Measurements from ENCODE around the gene TTC9.

The TTC9 gene

DNA sequence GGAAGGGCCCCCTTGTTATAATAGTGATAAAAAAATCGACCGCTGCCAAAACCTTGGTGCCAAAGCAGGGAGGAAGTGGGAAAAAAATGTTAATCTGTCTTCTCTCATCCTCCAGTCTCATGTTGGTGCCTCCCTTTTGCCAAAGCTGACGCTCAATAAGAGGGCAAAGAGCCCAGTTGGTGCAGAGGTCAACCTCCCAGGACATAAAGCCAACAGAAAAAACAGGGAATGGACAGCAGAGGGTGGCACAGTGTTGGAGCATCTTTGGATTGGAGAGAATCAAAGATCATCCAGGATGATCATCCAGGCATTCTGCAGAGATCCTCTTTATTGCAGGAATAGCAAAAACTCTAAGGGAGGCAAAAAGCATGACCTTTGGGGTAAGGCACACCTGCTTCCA lies 9.8 kb upstream of the TTC9 start:
- TF ChIP-seq ZNF274 (IDR thresholded peaks at IDR 0.05; ENCODE audit: low read depth, low read length) = no peak
- no peak overlapping the region for H3K4me3 ChIP-seq (ENCODE audit: low read length)

DNA sequence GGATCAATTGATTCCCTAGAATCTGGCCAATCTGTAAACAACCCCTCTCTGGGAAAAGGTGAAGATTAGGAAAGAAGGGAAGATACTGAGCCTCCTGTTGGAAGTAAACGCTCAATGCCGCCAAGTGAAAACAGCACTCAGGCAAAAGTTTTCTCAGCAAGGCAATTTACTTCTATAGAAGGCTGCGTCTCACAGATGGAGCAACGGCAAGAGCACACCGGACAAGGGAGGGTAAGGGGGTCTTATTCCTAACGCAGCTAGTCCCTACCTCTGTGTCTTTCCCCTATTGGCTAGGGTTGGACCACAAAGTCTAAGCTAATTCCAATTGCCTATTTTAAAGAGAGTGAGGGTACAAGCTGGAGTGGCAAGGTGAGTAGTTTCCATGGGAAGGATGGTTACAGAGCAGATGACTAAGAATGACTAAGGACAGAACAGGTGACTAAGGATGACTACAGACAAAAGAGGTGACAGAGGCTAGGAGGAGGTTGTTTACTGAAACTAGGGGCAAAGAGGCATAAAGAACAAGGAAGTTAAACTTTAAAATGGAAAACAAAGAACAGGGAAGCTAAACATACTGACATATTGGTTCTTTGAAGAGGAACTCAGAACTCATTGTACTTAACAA lies 5.6 kb upstream of the TTC9 start:
- H3K4me3 ChIP-seq (ENCODE audit: low read length) = no peak overlapping the region
- no peak for TF ChIP-seq ZNF274 (IDR thresholded peaks at IDR 0.05; ENCODE audit: low read depth, low read length)

DNA sequence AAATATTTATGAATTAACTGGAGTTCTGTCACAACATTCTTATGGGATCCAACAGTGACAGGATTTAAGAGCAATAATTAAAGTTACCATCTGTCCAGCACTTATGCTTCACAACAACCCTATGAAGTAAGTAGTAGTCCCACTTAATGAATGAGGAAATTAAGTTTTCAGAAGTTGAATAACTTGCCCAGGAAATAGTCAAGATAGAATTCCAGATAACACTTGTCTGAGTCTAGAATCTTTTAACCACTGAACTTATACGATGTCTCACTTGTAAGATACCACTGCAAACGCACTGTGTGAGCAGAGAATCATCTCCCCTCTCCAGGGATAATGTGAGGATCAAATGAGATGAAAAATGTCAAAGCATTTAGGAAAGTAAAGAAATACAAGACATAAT lies 3.3 kb upstream of the TTC9 start:
- TF ChIP-seq ZNF274 (IDR thresholded peaks at IDR 0.05; ENCODE audit: low read depth, low read length) = no peak

DNA sequence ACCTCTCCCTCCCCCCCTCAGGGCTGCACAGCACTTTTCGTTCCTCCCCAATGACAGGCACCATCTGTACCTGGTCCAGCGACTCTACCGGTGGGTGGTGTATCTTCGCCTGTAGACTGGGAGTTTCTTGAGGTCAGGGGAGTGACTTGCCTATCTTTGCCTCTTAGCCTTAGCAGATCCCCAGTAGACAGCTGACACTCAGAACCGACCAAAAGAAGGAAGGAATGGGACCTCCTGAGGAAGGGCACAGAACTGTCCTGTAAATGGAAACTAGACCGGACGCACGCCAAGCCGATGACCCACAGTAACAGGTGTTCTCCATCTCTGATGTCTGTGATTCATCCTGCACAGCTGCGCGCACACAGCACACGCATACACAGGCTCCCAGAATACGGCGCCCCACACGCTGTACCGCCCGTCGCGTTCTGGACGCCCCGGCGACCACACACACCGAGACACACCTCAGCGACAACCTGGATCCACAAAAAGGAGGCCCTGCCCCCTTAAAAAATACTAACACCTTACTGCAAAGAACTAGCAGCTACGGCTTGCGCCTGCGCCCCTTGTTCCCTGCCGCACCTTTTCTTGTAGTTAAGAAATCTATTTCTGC lies 673 bp upstream of the TTC9 start:
- no peak for TF ChIP-seq ZNF274 (IDR thresholded peaks at IDR 0.05; ENCODE audit: low read depth, low read length)
- peak overlapping the region; percentile 73 for H3K4me3 ChIP-seq (ENCODE audit: low read length)

More for the DNA sequence above, 3.3 kb upstream of the TTC9 start:
- H3K4me3 ChIP-seq (ENCODE audit: low read length) = no peak overlapping the region

DNA sequence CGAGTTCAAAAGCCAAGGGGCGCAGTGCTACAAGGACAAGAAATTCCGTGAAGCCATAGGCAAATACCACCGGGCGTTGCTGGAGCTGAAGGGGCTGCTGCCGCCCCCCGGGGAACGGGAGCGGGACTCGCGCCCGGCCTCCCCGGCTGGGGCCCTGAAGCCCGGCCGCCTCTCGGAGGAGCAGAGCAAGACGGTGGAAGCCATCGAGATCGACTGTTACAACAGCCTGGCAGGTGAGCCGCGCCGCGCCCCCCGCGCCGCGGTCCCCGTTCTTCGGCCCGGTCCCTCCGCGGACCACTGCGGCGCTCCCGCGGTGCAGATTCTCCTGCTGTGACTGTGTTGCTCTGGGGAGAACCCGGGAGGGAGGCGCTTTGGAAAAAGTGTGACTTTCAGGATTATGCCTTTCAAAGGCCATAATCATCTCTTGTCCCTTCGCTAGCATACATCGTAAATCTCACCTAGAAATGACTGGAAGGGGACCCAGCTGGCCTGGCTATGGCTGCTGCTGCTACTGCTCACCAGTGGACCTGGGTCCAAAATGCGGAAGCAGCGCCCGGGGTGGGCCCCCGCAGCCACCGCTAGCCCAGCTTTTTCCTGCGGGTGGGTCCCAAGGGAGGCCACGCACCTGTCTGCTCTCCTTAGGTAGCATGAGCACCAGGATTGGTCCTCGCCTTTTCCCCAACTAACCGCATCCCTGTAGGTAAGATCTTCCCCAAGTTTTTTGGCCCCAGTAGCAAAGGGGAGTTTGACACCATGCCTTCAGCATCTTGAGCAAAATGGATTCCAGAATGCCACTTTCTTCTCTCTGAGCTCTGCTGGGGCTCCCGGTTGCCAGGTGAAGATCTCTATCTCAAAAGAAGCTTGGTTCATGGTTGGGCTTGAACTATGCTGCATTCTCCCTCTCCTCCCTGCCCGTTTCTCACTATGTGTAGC lies 853 bp downstream of the TTC9 start:
- peak overlapping the region; percentile 73 for H3K4me3 ChIP-seq (ENCODE audit: low read length)
- TF ChIP-seq ZNF274 (IDR thresholded peaks at IDR 0.05; ENCODE audit: low read depth, low read length) = no peak

DNA sequence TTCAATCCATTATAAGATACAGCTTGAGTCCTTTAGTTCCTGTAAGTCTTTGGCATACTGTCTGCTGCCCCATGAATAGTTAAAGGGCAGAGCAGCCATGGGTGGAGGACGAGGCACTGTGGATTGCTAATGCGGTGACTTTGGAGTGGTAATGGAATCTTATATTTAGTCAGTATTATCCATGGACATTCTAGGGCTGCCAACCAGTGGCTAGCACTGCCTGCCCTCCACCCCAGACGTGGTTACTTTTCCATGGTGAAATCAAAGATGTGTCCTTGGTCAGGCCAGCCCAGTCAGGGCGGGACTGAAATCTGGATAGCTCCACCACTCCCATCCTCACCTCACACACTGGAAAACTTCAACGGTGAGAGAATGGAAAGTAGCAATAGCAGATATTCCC lies 2.3 kb downstream of the TTC9 start:
- H3K4me3 ChIP-seq (ENCODE audit: low read length) = peak overlapping the region; percentile 73
- no peak for TF ChIP-seq ZNF274 (IDR thresholded peaks at IDR 0.05; ENCODE audit: low read depth, low read length)

DNA sequence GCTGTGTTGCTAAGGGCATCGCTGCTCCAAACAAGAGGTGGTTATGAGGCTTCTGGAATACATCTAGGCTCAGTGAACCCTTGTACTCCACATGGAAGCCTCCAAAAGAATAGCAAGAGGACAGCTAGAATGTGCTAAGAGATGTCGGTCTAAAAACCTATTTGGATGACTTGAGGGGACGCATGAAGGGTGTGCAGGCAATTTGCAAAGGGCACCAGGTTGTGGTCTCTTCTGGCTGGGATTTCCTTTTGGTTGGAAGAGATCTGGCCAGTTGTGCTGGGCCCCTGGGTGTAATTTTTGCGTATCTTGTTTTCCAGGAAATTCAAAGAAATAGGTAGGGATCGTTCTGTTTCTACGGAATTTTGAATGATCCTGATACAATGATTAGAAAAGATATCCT lies 4.2 kb downstream of the TTC9 start:
- H3K4me3 ChIP-seq (ENCODE audit: low read length) = no peak overlapping the region
- no peak for TF ChIP-seq ZNF274 (IDR thresholded peaks at IDR 0.05; ENCODE audit: low read depth, low read length)

DNA sequence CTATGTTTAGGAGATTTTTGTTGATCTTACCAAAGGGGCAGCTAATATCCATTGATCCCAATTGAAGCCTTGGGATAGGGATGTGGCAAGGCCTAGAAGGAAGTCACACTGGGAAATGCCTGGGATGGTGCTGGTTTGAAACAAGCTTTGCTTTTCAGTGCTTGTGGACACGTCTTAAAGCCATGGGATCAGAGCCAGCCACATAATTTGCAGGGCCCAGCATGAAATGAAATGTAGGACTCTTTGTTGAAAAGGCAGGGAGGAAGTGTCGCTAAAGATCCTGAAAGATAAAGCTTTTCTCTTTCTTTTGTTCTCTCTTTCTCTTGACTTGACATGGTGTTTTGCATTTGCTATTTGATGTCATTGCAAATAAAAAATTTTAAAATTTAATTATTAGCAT lies 5.0 kb downstream of the TTC9 start:
- TF ChIP-seq ZNF274 (IDR thresholded peaks at IDR 0.05; ENCODE audit: low read depth, low read length) = no peak

DNA sequence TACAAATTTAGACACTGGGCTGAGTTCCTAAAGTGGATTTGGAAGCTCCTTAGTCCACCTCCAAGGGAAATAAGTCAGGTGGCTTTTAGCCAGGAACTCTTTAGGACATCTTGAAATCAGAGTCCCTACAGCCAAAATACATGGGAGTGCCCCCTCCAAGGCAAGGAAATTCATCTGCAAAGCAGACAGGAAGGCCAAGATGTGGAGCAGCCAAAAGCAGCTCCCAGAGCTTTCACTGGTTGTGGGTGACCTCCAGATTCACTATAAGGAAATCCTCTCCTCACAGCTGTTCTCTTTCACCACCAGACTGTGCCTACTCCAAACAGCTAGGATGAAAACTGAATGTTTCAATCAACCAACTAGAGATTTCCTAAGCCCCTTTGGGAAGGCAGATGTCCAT lies 6.6 kb downstream of the TTC9 start:
- no peak for TF ChIP-seq ZNF274 (IDR thresholded peaks at IDR 0.05; ENCODE audit: low read depth, low read length)
- no peak overlapping the region for H3K4me3 ChIP-seq (ENCODE audit: low read length)

More for the DNA sequence above, 5.0 kb downstream of the TTC9 start:
- no peak overlapping the region for H3K4me3 ChIP-seq (ENCODE audit: low read length)

DNA sequence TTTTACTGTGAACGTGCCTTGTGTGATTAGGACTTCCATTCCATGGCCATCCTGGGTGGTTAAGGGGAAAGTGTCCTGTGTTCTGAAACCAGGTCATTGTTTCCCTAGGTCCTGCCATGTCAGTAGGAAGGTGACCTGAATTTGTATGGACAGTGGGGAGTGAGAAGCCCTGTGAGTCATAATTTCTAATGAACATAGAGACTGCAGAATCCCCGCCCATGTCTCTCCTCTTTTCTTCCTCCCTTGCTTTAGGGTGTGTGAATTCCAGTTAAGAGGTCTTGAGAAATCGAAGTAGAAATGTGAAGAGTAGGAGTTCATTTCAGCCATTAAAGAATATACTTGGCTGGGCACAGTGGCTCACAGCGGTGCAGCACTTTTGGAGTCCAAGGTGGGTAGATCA lies 8.1 kb downstream of the TTC9 start:
- H3K4me3 ChIP-seq (ENCODE audit: low read length) = no peak overlapping the region
- no peak for TF ChIP-seq ZNF274 (IDR thresholded peaks at IDR 0.05; ENCODE audit: low read depth, low read length)

DNA sequence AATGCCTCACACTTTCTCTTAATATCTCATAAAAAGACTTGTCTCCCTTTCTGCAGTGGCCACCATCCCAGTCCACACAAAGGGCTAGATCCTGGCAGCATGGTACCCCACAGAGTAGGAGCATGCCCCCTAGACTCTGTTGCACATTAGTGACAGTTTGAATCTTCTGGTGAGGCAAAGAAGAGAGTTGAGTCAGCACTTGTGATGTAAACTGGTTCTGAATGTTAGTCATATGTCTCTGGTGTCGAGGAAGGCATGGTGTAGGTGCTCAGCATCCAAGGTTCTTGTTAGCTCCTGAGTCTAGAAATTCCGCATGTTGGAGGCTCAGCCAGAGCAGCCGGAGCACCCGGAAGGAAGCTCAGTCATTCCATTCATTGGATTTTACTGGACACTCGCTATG lies 9.8 kb downstream of the TTC9 start:
- TF ChIP-seq ZNF274 (IDR thresholded peaks at IDR 0.05; ENCODE audit: low read depth, low read length) = no peak

DNA sequence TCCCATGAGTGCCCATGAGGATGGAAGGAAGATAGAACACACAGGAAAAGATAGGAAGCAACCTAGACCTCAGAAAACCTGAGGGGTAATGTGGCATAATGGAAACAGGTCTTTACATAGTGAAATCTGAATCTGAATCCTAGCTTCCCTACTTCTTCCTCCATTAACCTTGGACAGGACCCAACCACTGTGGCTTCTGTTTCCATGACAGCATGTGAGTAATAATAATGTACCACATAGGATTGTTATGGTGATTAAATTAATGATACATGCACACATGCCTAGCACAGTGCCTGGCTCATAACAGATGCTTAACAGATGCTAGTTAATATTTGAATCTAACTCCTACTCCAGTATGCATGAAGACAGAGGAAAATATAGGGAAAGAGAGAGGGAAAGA lies 11.2 kb downstream of the TTC9 start:
- no peak for TF ChIP-seq ZNF274 (IDR thresholded peaks at IDR 0.05; ENCODE audit: low read depth, low read length)
- H3K4me3 ChIP-seq (ENCODE audit: low read length) = no peak overlapping the region

More for the DNA sequence above, 9.8 kb downstream of the TTC9 start:
- no peak overlapping the region for H3K4me3 ChIP-seq (ENCODE audit: low read length)

DNA sequence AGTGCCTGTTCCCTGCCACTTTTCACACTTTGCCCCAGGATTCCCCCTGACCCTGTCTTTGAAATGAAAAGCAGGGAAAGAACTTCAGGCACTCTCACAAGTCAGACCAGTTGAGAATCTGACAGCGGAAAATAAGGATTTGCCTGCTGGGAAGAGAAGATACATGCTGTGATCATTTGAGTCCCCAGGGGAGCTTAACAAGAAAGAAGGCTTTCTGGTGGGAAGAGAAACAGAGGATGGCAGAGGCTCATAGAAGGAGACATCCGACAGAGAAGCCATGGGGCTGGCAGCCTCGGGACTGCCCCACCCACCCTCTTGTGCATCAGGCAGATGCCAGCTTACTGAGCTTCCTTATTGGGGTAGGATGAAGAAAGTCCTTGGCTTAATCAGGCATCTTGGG lies 11.9 kb downstream of the TTC9 start:
- no peak overlapping the region for H3K4me3 ChIP-seq (ENCODE audit: low read length)
- no peak for TF ChIP-seq ZNF274 (IDR thresholded peaks at IDR 0.05; ENCODE audit: low read depth, low read length)

DNA sequence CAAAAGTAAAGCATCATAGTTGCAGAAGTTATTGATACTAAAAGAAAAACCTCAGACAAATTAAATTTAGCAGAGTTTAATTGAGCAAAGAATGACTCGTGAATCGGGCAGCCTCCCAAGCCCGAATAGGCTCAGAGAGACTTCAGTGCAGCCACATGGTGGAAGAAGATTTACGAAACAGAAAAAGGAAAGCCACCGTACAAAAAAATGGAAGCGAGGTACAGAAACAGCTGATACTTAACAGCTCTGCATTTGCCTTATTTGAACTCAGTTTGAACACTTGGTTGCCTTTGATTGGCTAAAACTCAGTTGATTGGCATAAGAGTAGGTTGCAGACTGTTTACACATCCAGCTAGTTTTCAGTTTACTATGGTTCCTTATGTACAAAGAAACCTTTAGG lies 12.9 kb downstream of the TTC9 start:
- peak overlapping the region; percentile 52; the same call in 1 of the 2 replicates for H3K4me3 ChIP-seq (ENCODE audit: low read length)
- TF ChIP-seq ZNF274 (IDR thresholded peaks at IDR 0.05; ENCODE audit: low read depth, low read length) = no peak
